ENCODE results near the gene SCP2. TPM values are rescaled to one million over a fixed set of nuclear protein-coding genes. Genes with fewer than 3 reads are reported as not detected.

The SCP2 gene
- polyA plus RNA-seq, 1 of the 3 experiments (the other 2 are of a cell fraction): 49.5 TPM

GRCh38 chr1:52887483-52887882, 39.6 kb upstream of the SCP2 start:
- DNase-seq: no peak
- Histone ChIP-seq H2AFZ (ENCODE audit: low read depth) (no peak overlapping the region), H3K9me3 (no peaks in the 10 kb centered on the region), H3K36me3 (replicated peaks in 1 of 2; ENCODE audit: control insufficient read depth in 1 of 2, insufficient read depth in 2 of 2, low read length in 1 of 2) (no peaks in the 10 kb centered on the region), H4K20me1 (ENCODE audit: insufficient read depth) (no peaks in the 10 kb centered on the region), H3K27ac (ENCODE audit: low read depth in 2 of 2, low read length in 1 of 2) (no peak overlapping the region), H3F3A (replicated peaks; ENCODE audit: insufficient read depth) (no peaks in the 10 kb centered on the region), H3K9ac (no peak overlapping the region), H3K4me3 (ENCODE audit: low read depth in 2 of 2, low read length in 1 of 2) (no peak overlapping the region), H3K9me2 (no peaks in the 10 kb centered on the region), H3K4me2 (no peak overlapping the region), H3K4me1 (ENCODE audit: control insufficient read depth in 1 of 2, insufficient read depth in 2 of 2, low read depth in 1 of 2, low read length in 1 of 2) (no peaks in the 10 kb centered on the region), H3K79me2 (ENCODE audit: insufficient read depth) (no peaks in the 10 kb centered on the region), H3K27me3 (ENCODE audit: insufficient read depth) (no peaks in the 10 kb centered on the region)
- TF ChIP-seq TEAD4 (IDR thresholded peaks at IDR 0.05; ENCODE audit: borderline replicate concordance, insufficient read depth) (no peak), YY1 (IDR thresholded peaks at IDR 0.05; ENCODE audit: low read depth) (no peak), MXI1 (IDR thresholded peaks at IDR 0.05; ENCODE audit: low read depth, low read length) (no peak), USF1 (IDR thresholded peaks at IDR 0.05; ENCODE audit: borderline replicate concordance, low read depth) (no peak), USF2 (IDR thresholded peaks at IDR 0.05; ENCODE audit: borderline replicate concordance, low read depth, low read length) (no peak)
- CTCF ChIA-PET: interaction anchor here (1.2 kb wide), 2 partner anchors 30 to 295 kb away, joined by 3 read pairs; no protein-coding TSS in a partner anchor
- 92% methylated on average over 4 of the region's 4 CpGs for WGBS (ENCODE audit: low lambda C conversion rate)
- POLR2A ChIA-PET: no interaction called here

GRCh38 chr1:52892424-52893215, 34.5 kb upstream of the SCP2 start:
- WGBS (ENCODE audit: low lambda C conversion rate): 99% methylated on average over 5 of the region's 5 CpGs
- H4K20me1 ChIP-seq (ENCODE audit: insufficient read depth): no peaks in the 10 kb centered on the region

More at GRCh38 chr1:52892424-52893215, 34.5 kb upstream of the SCP2 start:
- Histone ChIP-seq H3K4me2 (no peak overlapping the region), H3K27me3 (ENCODE audit: insufficient read depth) (no peaks in the 10 kb centered on the region), H3K36me3 (replicated peaks in 1 of 2; ENCODE audit: control insufficient read depth in 1 of 2, insufficient read depth in 2 of 2, low read length in 1 of 2) (no peaks in the 10 kb centered on the region), H3K27ac (ENCODE audit: low read depth in 2 of 2, low read length in 1 of 2) (no peak overlapping the region), H3K9me2 (no peaks in the 10 kb centered on the region), H3K79me2 (ENCODE audit: insufficient read depth) (no peaks in the 10 kb centered on the region), H3K9me3 (no peaks in the 10 kb centered on the region), H3K9ac (no peak overlapping the region), H3K4me1 (ENCODE audit: control insufficient read depth in 1 of 2, insufficient read depth in 2 of 2, low read depth in 1 of 2, low read length in 1 of 2) (no peaks in the 10 kb centered on the region), H3K4me3 (ENCODE audit: low read depth in 2 of 2, low read length in 1 of 2) (no peak overlapping the region), H3F3A (replicated peaks; ENCODE audit: insufficient read depth) (no peaks in the 10 kb centered on the region), H2AFZ (ENCODE audit: low read depth) (no peak overlapping the region)
- TF ChIP-seq POLR2AphosphoS5 (IDR thresholded peaks at IDR 0.05; ENCODE audit: low read depth, low read length): no peak
- TF ChIP-seq EP300 (IDR thresholded peaks at IDR 0.05; ENCODE audit: borderline replicate concordance in 1 of 2, low read depth in 1 of 2, low read length in 1 of 2): no peak
- no peak for TF ChIP-seq MXI1 (IDR thresholded peaks at IDR 0.05; ENCODE audit: low read depth, low read length)
- TF ChIP-seq RFX5 (IDR thresholded peaks at IDR 0.05; ENCODE audit: low read length): no peak
- TF ChIP-seq MEF2A (IDR thresholded peaks at IDR 0.05; ENCODE audit: borderline replicate concordance, low read depth): no peak
- no peak for TF ChIP-seq SIN3A (IDR thresholded peaks at IDR 0.05; ENCODE audit: borderline replicate concordance, low read depth, low read length)
- TF ChIP-seq FOXJ3 (CRISPR knock-in tag; IDR thresholded peaks at IDR 0.05): no peak
- TF ChIP-seq TEAD4 (IDR thresholded peaks at IDR 0.05; ENCODE audit: borderline replicate concordance, insufficient read depth): no peak
- no peak for TF ChIP-seq FOXM1 (IDR thresholded peaks at IDR 0.05; ENCODE audit: low read depth)
- POLR2A ChIA-PET: no interaction called here
- CTCF ChIA-PET: interaction anchor here (1.6 to 4.7 kb wide), 2 partner anchors 13 to 24 kb away, joined by 3 to 22 read pairs; no protein-coding TSS in a partner anchor
- DNase-seq: no peak

Data from SK-N-SH (cell line).